Activated CD4-positive, alpha-beta T cell treated with anti-CD3 and anti-CD28 coated beads, Interleukin-2, Interleukin-4, amounts not matched to agents 100 ng/mL and 50 ng/mL, durations not matched to agents 16 hours and 8 hours (primary cell): Measurements from ENCODE around the gene INTS4.
A peak's percentile ranks its signal among the peaks of the same experiment; 100 is the strongest.
"Not testable (repeated sequence)": the region's sequence is repeated elsewhere in the genome, so short reads cannot be mapped to it uniquely, and the experiment has no call there.

ENCODE experiments used
- DNase-seq: peaks from one replicate; pipeline ENCODE4 v3.0.0-alpha.2; 2020; ENCODE audit warnings: low spot score

The INTS4 gene

GRCh38 chr11:78022397-78023396 lies 28.2 kb upstream of the INTS4 start, which contains the start of gene KCTD14:
KCTD14 (minus strand) TSS chr11:78023276; CDS start chr11:78023249, 27 bp downstream.
- DNase-seq = no peak

- no peak for DNase-seq
Measured at GRCh38 chr11:78021611-78022010, 27.1 kb upstream of the INTS4 start.

GRCh38 chr11:78020246-78020645 lies 25.8 kb upstream of the INTS4 start:
- DNase-seq = no peak

- DNase-seq = no peak
Measured at GRCh38 chr11:78019808-78020207, 25.3 kb upstream of the INTS4 start.

- DNase-seq = no peak
Measured at GRCh38 chr11:78015878-78016277, 21.4 kb upstream of the INTS4 start.

GRCh38 chr11:78014937-78015520 lies 20.6 kb upstream of the INTS4 start:
- not testable (repeated sequence) for DNase-seq

- no peak for DNase-seq
Measured at GRCh38 chr11:78011301-78011700, 16.8 kb upstream of the INTS4 start.

GRCh38 chr11:78010755-78011154 lies 16.3 kb upstream of the INTS4 start:
- DNase-seq = no peak

GRCh38 chr11:78010304-78010703 lies 15.8 kb upstream of the INTS4 start:
- no peak for DNase-seq

GRCh38 chr11:78009062-78009461 lies 14.6 kb upstream of the INTS4 start:
- no peak for DNase-seq

- DNase-seq = peak; percentile 68
Measured at GRCh38 chr11:78000193-78000592, 5.7 kb upstream of the INTS4 start.

GRCh38 chr11:77999446-78000030 lies 5.1 kb upstream of the INTS4 start:
- DNase-seq = no peak

- DNase-seq = no peak
Measured at GRCh38 chr11:77993902-77994301, 566 bp downstream of the INTS4 start.

- no peak for DNase-seq
Measured at GRCh38 chr11:77990981-77991380, 3.5 kb downstream of the INTS4 start.

GRCh38 chr11:77986456-77986855 lies 8.0 kb downstream of the INTS4 start:
- not testable (repeated sequence) for DNase-seq

- no peak for DNase-seq
Measured at GRCh38 chr11:77981346-77981947, 13.0 kb downstream of the INTS4 start.

GRCh38 chr11:77968337-77968736 lies 26.1 kb downstream of the INTS4 start:
- no peak for DNase-seq

- no peak for DNase-seq
Measured at GRCh38 chr11:77967753-77968152, 26.7 kb downstream of the INTS4 start.

- no peak for DNase-seq
Measured at GRCh38 chr11:77967121-77967520, 27.3 kb downstream of the INTS4 start.

- DNase-seq = no peak
Measured at GRCh38 chr11:77966338-77966737, 28.1 kb downstream of the INTS4 start.

GRCh38 chr11:77959434-77959833 lies 35.0 kb downstream of the INTS4 start:
- DNase-seq = no peak

- not testable (repeated sequence) for DNase-seq
Measured at GRCh38 chr11:77958583-77959177, 35.8 kb downstream of the INTS4 start.
